ENCODE results near the gene PRR5L.

Gene PRR5L

DNA sequence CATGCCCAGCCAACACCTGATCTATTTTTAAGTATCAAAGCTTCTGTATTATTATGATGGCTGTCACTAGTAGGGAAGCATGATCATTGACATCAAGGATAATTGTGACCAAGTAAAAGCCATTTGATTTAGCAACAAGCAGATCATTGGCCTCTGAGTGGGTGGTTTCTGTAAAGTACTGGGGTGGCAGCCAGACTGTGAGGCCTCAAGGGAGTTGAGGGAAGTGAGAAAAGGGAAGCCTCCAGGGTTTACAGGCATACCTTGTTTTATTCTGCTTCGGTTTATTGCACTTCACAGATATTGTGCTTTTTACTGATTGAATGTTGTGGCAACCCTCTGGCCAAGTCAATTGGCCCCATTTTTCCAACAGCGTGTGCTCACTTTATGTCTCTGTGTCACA is 60.1 kb downstream of the PRR5L start:
- DNase-seq (ENCODE audit: extremely low read depth in 1 of 2, low read depth in 1 of 2), result no peak

DNA sequence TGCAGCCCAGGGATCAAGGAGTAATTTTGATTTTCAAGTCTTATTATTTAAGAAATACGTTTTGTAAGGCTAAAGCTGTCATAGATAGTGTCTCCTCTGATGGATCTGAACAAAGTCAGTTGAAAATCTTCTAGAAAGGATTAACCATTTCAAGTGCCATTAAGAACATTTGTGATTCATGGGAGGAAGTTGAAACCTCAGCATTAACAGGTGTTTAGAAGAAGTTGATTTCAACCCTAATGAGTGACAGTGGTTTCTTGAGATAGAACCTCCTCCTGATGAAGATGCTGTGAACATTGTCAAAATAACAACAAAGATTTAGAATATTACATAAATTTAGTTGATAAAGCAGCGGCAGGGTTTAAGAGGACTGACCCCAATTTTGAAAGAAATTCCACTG is 61.7 kb downstream of the PRR5L start:
- DNase-seq (ENCODE audit: extremely low read depth in 1 of 2, low read depth in 1 of 2), result no peak

DNA sequence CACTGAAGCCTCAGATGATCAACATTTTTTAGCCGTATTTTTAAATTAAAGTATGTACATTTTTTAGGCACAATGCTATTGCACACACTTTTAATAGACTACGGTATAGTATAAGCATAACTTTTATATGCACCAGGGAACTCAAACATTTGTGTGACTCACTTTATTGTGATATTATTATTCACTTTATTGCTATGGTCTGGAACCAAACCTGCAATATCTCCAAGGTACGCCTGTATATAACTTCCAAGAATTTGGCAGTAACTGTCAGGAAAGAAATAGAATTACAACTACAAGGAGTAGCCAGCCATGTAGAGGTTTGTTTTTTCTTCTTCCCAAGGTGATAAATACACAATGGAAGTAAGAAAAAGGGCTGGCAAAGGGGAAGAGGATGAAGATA is 62.3 kb downstream of the PRR5L start:
- DNase-seq (ENCODE audit: extremely low read depth in 1 of 2, low read depth in 1 of 2), result no peak

DNA sequence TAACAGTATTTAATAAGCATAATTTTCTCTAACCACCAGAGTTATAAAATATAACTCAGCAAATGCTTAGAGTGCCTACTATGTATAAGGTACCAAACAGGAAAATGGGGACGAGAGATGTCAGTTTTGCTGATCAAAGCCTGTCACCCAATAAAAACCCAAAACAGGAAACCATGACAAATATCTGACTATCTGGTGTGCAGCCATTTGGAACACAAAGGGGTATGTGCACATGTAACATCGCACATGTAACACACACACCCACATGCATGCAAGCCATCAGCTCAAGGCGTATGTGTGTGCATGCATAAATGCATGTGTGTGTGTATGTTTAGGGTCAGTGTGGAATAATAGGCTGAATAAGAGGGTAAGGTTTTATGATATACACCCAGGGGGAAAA is 64.2 kb downstream of the PRR5L start:
- no peak for DNase-seq (ENCODE audit: extremely low read depth in 1 of 2, low read depth in 1 of 2)

DNA sequence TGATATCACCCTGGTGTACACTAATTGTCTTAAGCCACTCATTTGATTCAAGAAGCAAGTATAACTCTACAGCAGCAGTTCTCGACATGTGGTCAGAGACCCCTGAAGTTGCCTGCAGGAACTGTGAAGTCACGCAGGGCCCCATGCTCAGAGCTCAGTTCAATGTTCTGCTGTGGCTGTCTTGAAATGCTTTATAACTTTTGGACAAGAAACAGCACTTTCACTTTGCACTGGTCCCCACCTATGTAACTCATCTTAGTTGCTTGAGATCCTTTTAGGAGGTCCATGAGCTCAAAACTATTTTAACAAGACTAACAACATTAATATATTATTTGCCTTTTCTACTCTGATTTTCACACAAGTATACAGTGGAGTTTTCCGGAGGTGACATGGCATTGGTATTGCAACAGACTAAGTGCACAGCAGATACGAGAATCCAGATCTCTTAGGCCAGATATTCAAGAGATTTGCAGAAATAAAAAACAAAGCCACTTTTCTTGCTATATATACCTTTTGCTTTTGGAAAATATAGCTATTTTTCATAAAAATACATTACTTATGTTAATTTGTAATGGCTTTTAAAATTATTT is 64.8 kb downstream of the PRR5L start:
- no peak for DNase-seq (ENCODE audit: extremely low read depth in 1 of 2, low read depth in 1 of 2)

DNA sequence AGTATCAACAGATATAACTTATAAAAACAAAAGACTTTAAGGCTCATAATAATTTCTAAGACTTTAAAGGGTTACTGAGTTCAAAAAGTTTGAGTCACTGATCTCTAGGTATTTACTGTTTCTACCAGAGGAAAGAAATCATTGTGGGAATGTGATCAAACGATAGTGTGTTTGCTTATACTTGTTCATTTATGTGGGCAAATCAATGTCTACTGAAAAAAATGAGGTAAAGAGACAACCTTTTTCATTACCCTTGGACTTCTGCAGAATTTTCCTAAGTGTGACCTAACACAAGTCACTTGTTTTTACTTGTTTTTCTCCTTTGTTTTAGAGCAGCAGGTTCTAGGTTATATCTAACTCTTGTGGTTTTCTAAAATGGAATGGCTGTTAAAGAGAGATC is 65.4 kb downstream of the PRR5L start:
- no peak for DNase-seq (ENCODE audit: extremely low read depth in 1 of 2, low read depth in 1 of 2)

DNA sequence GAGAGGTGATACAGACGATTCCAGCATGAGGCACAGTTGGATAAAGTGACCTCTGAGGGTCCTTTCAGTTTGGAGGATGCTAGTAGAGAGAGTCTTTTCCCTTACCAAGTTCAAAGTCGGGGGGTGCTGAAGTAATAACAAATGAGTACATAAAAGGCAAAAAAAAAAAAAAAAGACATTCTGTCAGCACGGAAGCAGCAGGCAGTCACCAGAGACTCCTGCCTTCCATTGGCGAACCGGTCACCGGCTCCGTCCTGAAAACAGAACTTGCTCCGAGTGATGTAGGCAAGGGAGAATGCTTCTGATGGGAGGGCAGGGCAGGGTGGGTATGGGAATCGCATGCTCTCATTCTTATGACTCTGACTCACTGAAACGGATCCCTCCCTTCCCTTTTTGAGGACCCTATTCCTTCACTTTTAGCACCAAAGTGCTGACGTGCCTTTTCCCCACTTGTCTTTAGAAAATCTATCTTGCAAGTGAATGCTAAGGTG is 65.9 kb downstream of the PRR5L start:
- DNase-seq (ENCODE audit: extremely low read depth in 1 of 2, low read depth in 1 of 2), result no peak

DNA sequence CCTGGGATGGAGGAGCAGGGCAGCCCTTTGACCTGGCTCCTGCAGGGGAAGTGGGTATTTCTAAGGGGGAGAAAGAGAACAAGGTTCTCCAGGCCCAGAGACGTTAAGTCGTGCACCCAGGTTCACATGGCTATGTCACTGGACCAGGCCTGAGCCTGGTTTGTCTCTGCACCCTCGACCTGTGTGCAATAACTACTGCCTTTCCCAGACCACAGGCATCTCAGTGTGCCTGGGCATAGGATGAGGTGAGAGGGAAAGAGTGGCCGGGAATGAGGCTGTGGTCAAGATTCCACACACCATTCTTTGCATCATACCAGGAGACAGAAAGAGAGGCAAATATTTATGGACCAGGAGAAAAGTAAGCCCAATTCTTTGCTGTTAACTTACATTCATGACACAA is 66.8 kb downstream of the PRR5L start:
- no peak for DNase-seq (ENCODE audit: extremely low read depth in 1 of 2, low read depth in 1 of 2)

DNA sequence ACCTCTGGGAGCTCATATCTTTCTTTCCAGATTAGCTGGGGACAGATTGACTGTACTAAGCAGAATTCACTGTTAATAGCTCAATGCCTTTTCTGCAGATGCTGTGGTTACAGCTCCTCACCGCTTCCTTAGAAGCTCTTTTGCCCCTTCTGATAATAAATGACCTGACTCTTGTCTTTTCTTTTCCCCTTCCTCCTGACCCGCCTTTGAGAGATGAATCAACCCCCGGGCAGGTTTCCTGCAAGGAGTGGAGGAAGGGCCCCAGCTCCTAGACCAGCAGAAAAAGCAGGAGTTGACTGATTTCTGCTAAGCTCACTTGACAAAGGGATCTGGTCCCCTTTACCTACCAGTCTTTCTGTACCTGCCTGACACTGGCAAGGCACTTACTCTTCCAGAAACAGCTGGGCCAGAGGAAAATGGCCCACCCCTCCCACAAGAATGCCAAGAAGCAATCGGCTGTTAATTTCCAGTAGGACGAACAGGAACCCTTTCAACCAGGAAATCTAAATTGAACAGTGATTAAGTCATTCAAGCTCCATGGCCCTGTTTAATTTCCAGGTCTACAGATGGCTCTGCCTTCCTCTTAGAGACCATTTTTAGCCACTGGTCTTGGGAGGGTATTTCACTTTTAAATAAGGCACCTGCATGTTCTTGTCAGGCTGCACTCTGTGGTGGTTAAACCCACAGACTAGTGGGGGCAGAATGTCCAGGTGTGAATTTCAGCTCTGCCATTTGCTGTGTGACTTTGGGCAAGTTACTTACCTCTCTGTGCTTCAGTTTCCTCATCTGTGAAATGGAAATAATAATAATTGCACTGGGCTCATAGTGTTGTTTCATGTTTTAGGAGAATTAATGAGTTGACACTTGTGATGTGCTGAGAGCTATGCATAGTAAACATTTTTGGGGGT is 67.5 kb downstream of the PRR5L start:
- DNase-seq (ENCODE audit: extremely low read depth in 1 of 2, low read depth in 1 of 2), result no peak

DNA sequence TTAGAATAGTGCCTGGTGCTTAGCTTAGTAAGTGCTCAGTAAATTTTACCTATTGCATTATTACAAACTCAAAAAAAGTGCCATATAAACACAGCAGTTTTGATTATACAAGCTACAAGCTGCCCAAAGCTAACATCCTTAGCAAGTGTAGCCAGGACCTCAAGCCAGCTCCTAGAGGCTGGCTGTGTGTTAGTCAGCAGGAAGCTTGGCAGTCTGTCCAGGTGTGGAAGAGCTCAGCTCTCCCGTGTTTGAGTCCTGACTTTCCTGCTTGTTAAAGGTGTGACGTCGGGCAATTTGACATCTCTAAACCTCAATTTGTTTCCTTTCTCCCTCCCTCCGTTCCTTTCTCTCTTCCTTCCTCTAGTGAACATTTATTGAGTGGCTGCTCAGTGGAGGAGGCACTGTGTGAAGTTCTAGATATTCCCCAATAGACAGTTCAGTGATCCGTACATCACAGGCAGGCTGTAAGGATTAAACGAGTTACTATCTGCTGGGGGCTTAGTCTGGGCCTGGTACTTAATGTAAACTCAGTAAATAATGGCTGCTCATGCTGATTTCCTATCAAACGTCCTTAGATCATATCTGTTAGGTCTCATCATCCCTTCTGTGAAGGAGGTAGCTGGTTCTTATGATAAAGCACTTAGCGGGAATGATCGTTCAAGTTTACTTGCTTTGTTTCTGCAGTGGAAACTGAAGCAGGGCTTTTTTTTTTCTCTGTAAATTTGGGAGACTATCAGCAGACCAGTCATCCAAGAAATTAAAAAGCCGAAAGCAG is 68.7 kb downstream of the PRR5L start:
- no peak for DNase-seq (ENCODE audit: extremely low read depth in 1 of 2, low read depth in 1 of 2)

DNA sequence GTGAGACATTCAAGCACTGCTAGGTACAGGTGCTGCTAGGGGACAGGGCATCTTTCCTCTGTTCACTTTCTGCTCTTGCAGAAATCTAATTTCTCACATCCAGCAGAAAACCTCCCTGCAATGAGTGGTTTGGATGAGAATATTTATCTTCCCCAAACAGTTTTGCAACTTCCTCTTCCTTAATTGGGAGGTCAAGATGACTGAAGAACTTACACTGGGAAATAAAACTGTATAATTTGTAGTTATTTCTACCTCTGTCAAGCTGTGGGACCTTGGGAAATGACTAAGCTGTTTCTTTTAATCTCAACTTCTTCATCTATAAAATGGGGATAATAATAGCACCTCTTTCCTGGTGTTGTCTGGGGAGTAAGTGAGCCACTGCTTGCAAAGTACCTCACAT is 69.8 kb downstream of the PRR5L start:
- no peak for DNase-seq (ENCODE audit: extremely low read depth in 1 of 2, low read depth in 1 of 2)

DNA sequence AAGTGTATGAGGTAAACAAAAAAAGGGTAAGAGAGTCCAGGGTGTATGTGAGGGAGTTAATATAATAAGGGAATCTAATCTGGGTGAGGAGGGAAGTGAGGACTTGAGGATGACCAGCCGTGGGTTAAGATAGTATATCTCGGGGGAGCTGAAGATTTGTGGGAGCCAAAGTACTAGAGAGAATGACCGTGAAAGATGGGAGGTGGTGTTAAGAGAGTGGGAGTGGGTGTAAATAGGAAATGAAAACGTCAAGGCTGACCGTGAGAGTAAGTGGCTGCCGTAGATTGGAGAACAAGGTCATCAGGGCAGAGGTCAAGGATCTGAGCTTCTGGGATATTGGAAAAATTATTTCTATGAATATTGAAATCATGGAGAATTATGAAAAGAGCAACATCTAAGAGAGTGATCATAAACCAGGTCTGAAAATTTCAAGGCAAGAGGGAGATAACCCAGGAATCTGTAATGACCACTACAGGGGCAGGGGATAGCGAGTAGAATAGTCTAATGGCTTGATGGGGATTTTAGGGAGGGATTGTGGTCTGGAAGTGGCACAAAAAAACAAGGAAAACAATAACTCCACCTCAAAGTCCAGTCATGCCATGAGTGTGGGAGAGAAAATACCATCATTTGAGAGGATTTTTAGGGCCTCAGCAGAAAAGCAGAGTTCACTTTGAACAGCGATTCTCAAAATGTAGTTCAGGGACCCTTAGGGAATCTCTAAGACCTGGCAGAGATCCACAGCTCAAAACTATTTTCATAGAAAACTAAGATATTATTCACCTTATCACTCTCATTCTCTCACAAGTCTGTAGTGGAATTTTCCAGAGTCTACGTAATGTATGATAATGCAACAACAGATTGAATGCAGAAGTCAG is 72.0 kb downstream of the PRR5L start:
- DNase-seq (ENCODE audit: extremely low read depth in 1 of 2, low read depth in 1 of 2), result no peak

DNA sequence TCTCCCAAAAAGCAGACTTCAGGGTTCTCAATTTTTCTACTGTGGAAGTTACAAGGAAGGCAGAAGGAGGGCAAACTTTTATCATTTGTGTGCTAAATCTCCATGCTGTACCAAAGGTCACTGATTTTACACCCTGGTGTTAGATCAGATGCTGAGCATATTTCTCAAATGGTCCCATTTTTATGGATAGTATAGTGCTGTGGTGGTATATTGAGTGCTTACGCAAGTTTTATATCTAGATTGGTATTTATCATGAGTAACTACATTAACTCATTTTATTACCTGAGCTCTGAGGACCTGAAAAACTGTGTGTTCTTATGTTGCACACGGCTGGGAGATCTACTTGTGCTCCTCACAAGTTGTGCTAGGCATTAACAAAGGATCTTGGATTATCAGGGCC is 75.1 kb downstream of the PRR5L start:
- DNase-seq (ENCODE audit: extremely low read depth in 1 of 2, low read depth in 1 of 2), result no peak

DNA sequence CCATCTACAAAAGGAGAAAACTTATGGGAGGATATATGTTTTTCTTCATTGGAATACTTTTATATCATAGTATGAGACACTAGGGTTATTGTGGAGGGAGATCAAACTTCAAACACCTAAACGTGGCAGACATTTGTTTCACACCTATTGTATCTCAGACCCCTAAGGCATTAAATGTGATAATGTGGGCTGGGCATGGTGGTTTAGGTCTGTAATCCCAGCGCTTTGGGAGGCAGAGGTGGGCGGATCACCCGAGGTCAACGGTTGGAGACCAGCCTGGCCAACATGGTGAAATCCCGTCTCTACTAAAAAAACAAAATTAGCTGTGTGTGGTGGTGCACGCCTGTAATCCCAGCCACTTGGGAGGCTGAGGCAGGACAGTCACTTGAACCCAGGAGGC is 75.5 kb downstream of the PRR5L start:
- no peak for DNase-seq (ENCODE audit: extremely low read depth in 1 of 2, low read depth in 1 of 2)

DNA sequence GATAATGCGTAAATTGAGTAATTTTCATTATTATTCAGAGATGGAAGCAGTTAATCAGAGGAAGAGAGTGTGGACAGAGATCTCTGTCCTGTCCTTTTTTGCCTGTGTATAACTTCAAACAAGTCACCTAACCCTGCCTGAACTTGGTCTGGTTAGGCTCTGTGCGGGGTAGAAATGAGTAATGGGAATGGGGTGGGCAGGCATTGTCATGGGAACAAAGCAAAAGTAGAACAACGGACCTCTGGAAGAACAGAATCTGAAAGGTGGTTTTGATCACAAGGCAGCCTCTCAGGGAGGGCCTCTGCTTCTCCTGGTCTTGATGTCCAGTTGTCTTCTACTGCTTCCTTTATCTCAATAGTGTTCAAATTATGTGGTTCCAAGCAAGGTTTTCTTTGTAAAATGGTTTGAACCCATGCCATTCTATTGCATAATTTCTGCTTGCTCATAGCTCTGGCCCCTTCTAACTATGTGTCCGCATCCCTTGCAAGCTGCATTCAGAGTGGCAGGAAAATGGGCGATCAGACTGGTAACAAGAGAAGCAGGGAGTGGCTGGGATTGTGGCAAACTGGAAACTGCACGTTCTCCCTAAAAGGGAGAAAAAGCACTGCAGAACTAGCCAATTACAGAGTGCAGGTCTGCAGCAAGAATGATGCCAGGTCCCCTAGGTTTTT is 76.1 kb downstream of the PRR5L start:
- no peak for DNase-seq (ENCODE audit: extremely low read depth in 1 of 2, low read depth in 1 of 2)

DNA sequence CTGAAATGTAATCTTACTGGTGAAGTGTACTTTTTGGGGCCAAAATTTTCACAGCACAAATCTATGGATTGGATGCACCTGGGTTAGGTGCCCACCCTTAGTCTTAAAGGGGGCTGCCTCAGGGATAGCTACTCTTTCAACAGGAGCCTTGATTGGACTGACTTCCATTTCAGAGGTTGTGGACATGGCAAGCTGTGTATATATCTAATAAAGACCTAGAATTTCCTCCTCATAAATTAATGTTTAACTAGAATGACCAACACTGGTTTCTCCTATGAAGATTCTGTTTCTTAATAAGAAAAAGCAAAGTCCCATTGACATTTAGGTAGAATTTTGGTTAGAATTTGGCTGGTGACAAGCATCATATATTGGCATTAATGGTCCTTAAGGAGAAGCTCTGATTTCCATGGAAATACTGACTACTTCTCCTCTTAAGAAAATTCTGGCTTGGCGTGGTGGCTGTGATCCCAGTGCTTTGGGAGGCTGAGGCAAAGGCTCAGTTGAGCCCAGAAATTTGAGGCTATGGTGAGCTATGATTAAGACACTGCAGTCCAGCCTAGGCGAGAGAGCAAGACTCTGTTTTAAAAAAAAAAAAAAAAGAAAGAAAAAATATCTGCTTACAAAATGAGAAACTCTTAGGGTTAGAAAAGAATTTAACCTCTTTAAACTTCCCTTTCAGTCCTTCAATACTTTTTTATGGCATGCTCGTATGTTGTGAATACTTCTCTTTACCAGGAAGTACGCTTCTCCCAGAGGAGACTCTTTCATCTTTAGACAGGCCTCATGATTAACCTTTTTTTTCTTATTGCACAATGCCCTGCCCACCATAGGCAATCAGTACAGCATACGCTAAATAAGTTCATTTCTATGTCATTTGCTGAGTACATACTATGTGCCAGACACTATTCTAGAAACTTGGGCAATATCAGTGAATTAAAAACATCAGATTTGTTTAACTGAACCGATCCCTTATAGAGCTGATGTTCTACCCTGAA is 77.2 kb downstream of the PRR5L start:
- DNase-seq (ENCODE audit: extremely low read depth in 1 of 2, low read depth in 1 of 2), result no peak

DNA sequence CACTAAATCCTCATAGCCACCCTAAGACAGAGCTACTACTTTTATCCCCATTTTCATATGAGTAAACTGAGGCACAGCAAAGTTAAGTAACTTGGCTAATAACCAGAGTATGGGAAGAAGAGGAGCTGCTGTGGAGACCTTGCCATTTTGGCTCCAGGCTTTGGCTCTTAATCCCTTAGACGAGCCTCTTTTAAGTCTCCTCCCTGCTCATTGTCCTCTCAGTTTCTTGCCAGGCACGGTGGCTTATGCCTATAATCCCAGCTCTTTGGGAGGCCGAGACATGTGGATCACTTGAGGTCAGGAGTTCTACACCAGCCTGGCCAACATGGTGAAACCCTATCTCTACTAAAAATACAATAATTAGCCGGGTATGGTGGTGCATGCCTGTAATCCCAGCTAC is 78.6 kb downstream of the PRR5L start:
- no peak for DNase-seq (ENCODE audit: extremely low read depth in 1 of 2, low read depth in 1 of 2)

DNA sequence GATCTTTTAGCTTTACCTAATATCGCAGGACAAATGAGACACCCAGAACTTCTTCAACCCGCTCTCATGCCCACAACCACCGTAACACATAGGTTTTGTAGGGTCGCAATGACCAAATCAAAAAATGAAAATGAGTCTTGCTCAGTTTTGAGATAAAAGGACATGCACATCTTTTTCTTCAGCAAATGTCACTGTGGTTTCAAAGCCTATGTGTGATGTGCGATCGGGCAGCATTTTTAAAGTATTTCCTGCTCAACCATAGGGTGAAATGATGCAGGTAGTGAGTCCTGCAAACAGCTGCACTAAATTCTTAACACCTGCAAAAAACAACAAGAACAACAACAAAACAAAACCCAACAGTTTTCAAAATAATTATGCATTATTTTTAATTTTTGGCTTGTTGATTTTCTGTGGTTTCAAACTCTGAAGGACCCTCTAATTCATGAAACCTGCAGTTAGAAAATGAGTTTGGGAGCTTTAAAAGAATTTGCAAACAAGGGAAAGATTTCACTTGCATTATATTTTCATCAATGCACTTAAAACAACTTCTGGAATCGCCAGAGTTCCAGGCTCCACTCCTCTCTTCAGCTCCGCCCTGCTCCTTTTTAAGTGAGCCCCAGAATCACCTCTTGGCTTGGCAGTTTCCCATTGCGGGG is 79.4 kb downstream of the PRR5L start:
- DNase-seq (ENCODE audit: extremely low read depth in 1 of 2, low read depth in 1 of 2), result no peak

All from activated CD8-positive, alpha-beta memory T cell treated with anti-CD3 and anti-CD28 coated beads for 1 hour (primary cell).